GM23338 (cell line): ENCODE measurements around the gene GASK1B. TPM values are rescaled to one million over a fixed set of nuclear protein-coding genes. Genes with fewer than 3 reads are reported as not detected.

Experiments
- ATAC-seq: fragments of 200-7000 bp; cut with Tn5 transposase; 3 replicates; pipeline ENCODE4 v1.9.1; 2020
- DNase-seq: peaks from one replicate; pipeline ENCODE4 v3.0.0-alpha.2; 2015; ENCODE audit warnings: low spot score
- H2AFZ ChIP-seq: fragments of 200-600 bp; sonication (generic); 2 replicates; pipeline ENCODE4 v1.8.0; 2016; ENCODE audit warnings: antibody characterized with exemption, mild to moderate bottlenecking, moderate library complexity
- H3F3A ChIP-seq: fragments of 200-600 bp; sonication (generic); replicated peaks from 2 replicates; pipeline ENCODE4 v1.8.0; 2017; ENCODE audit warnings: antibody characterized with exemption, mixed run types, low read depth
- H3K27ac ChIP-seq: fragments of 200-600 bp; sonication (generic); 2 replicates; pipeline ENCODE4 v1.6.1; 2016; ENCODE audit warnings: low read depth
- H3K27me3 ChIP-seq: fragments of 200-600 bp; sonication (generic); 2 replicates; pipeline ENCODE4 v1.8.0; 2016; ENCODE audit warnings: mild to moderate bottlenecking, mixed run types, moderate library complexity; ENCODE audit not compliant: insufficient read depth
- H3K36me3 ChIP-seq: fragments of 200-600 bp; sonication (generic); 2 replicates; pipeline ENCODE4 v1.8.0; 2016; ENCODE audit warnings: mild to moderate bottlenecking; ENCODE audit not compliant: insufficient read depth
- H3K4me1 ChIP-seq: fragments of 200-600 bp; sonication (generic); 2 replicates; pipeline ENCODE4 v1.8.0; 2016; ENCODE audit warnings: mild to moderate bottlenecking, moderate library complexity; ENCODE audit not compliant: insufficient read depth
- H3K4me2 ChIP-seq: fragments of 200-600 bp; sonication (generic); 2 replicates; pipeline ENCODE4 v1.7.1; 2017; ENCODE audit warnings: mixed run types
- H3K4me3 ChIP-seq: fragments of 200-600 bp; sonication (generic); 2 replicates; pipeline ENCODE4 v1.6.1; 2016; ENCODE audit warnings: mixed run types
- H3K79me2 ChIP-seq: fragments of 200-600 bp; sonication (generic); replicated peaks from 2 replicates; pipeline ENCODE4 v1.8.0; 2017; ENCODE audit warnings: mild to moderate bottlenecking; ENCODE audit not compliant: insufficient read depth
- H3K9me2 ChIP-seq: fragments of 200-600 bp; sonication (generic); 2 replicates; pipeline ENCODE4 v1.8.0; 2017; ENCODE audit not compliant: insufficient read depth
- H4K20me1 ChIP-seq: fragments of 200-600 bp; sonication (generic); replicated peaks from 2 replicates; pipeline ENCODE4 v1.8.0; 2017; ENCODE audit warnings: mild to moderate bottlenecking; ENCODE audit not compliant: insufficient read depth
- H3K27ac Mint-ChIP-seq: 2 replicates; pipeline ENCODE4 v1.8.0; 2020; ENCODE audit warnings: inconsistent platforms, mild to moderate bottlenecking, moderate library complexity, mixed read lengths
- H3K27me3 Mint-ChIP-seq: 3 replicates; pipeline ENCODE4 v1.8.0; 2022; ENCODE audit warnings: low read depth, mild to moderate bottlenecking, moderate library complexity, mixed read lengths, inconsistent platforms; ENCODE audit not compliant: insufficient read depth, poor library complexity
- H3K36me3 Mint-ChIP-seq: 3 replicates; pipeline ENCODE4 v1.8.0; 2021; ENCODE audit warnings: low read depth, mild to moderate bottlenecking, inconsistent platforms, moderate library complexity, mixed read lengths
- H3K4me1 Mint-ChIP-seq: 3 replicates; pipeline ENCODE4 v1.8.0; 2020; ENCODE audit warnings: mild to moderate bottlenecking, inconsistent platforms, mixed read lengths
- H3K4me3 Mint-ChIP-seq: 3 replicates; pipeline ENCODE4 v1.8.0; 2021; ENCODE audit warnings: moderate library complexity, mild to moderate bottlenecking, inconsistent platforms, mixed read lengths
- H3K9me3 Mint-ChIP-seq: 3 replicates; pipeline ENCODE4 v1.8.0; 2020; ENCODE audit warnings: moderate library complexity, mild to moderate bottlenecking, inconsistent platforms, mixed read lengths
- CREB1 ChIP-seq: fragments of 250-450 bp; sonication (Bioruptor Pico); IDR thresholded peaks from 2 replicates; pipeline ENCODE4 v1.5.0; 2020; ENCODE audit warnings: low read depth, mild to moderate bottlenecking, moderate library complexity
- CTCF ChIP-seq, 2 experiments: fragments of 200-600 bp in 1 of 2; sonication (generic) in 1 of 2; conservative IDR thresholded peaks; 2 replicates each; pipeline versions ENCODE4 v1.5.1 to v1.6.1; 2016 to 2017; ENCODE audit warnings: antibody characterized with exemption in 2 of 2, low read depth in 2 of 2, mild to moderate bottlenecking in 2 of 2, moderate library complexity in 1 of 2
- ETS1 ChIP-seq: IDR thresholded peaks from 2 replicates; pipeline ENCODE4 v1.6.1; 2016; ENCODE audit warnings: antibody characterized with exemption
- EZH2 ChIP-seq: fragments of 200-600 bp; sonication (generic); IDR thresholded peaks from one replicate; pipeline ENCODE4 v1.8.0; 2017; ENCODE audit warnings: antibody characterized with exemption, mild to moderate bottlenecking, low read depth; ENCODE audit not compliant: unreplicated experiment
- EZH2phosphoT487 ChIP-seq: fragments of 200-600 bp; sonication (generic); IDR thresholded peaks from one replicate; pipeline ENCODE4 v1.8.1; 2018; ENCODE audit warnings: antibody characterized with exemption; ENCODE audit not compliant: unreplicated experiment
- JUNB ChIP-seq: IDR thresholded peaks from one replicate; pipeline ENCODE4 v1.6.1; 2016; ENCODE audit warnings: antibody characterized with exemption; ENCODE audit not compliant: unreplicated experiment
- NANOG ChIP-seq: IDR thresholded peaks from 2 replicates; pipeline ENCODE4 v1.6.1; 2016; ENCODE audit warnings: antibody characterized with exemption, borderline replicate concordance
- POLR2AphosphoS5 ChIP-seq: IDR thresholded peaks from 2 replicates; pipeline ENCODE4 v1.6.1; 2016; ENCODE audit warnings: antibody characterized with exemption, low read depth
- REST ChIP-seq: IDR thresholded peaks from one replicate; pipeline ENCODE4 v1.6.1; 2018; ENCODE audit warnings: antibody characterized with exemption; ENCODE audit not compliant: unreplicated experiment
- STAT1 ChIP-seq: IDR thresholded peaks from one replicate; pipeline ENCODE4 v1.6.1; 2016; ENCODE audit warnings: antibody characterized with exemption; ENCODE audit not compliant: unreplicated experiment
- ZNF114 ChIP-seq: fragments of 250-450 bp; sonication (Bioruptor Pico); IDR thresholded peaks from 2 replicates; pipeline ENCODE4 v1.5.0; 2020; ENCODE audit warnings: mild to moderate bottlenecking, moderate library complexity
- ZNF331 ChIP-seq: fragments of 250-450 bp; sonication (Bioruptor Pico); IDR thresholded peaks from 2 replicates; pipeline ENCODE4 v1.5.0; 2020; ENCODE audit warnings: low read depth, mild to moderate bottlenecking, moderate library complexity
- ZNF462 ChIP-seq: fragments of 250-450 bp; sonication (Bioruptor Pico); IDR thresholded peaks from 2 replicates; pipeline ENCODE4 v1.5.0; 2020; ENCODE audit warnings: mild to moderate bottlenecking, moderate library complexity
- polyA plus RNA-seq: library from polyadenylated mRNA; unstranded; fragments of >200 nt; fragmentation: Nextera tagmentation; extraction: Ambion mirVana; gene quantifications from 2 replicates; pipeline ENCODE4 v1.2.1, GENCODE V29; 2016
- total RNA-seq: library from RNA; depleted of rRNA; stranded (reverse); fragments of >200 nt; shearing (Covaris generic); gene quantifications from 2 replicates; pipeline ENCODE4 v1.2.3, GENCODE V29; 2014

Gene GASK1B
- total and polyA plus RNA-seq, 2 experiments from 2014 or later: not detected

- Histone ChIP-seq H3K4me2 (no peak overlapping the region), H2AFZ (no peak overlapping the region), H3F3A (no peaks in the 10 kb centered on the region), H3K27ac (no peak overlapping the region), H3K36me3 (no peaks in the 10 kb centered on the region), H4K20me1 (no peaks in the 10 kb centered on the region), H3K4me1 (no peaks in the 10 kb centered on the region), H3K4me3 (no peak overlapping the region), H3K9me2 (no peaks in the 10 kb centered on the region), H3K79me2 (no peaks in the 10 kb centered on the region), H3K27me3 (no peaks in the 10 kb centered on the region)
- H3K9me3 Mint-ChIP-seq: no peaks in the 10 kb centered on the region
- no peaks in the 10 kb centered on the region for H3K4me1 Mint-ChIP-seq
- no peaks in the 10 kb centered on the region for H3K27me3 Mint-ChIP-seq
- no peak overlapping the region for H3K27ac Mint-ChIP-seq
- TF ChIP-seq ETS1 (no peak), REST (no peak), ZNF114 (CRISPR knock-in tag) (no peak), CTCF (conservative IDR thresholded peaks at IDR 0.05; ENCODE audit: low read depth in 2 of 2) (no peak), ZNF331 (CRISPR knock-in tag) (no peak), POLR2AphosphoS5 (no peak), CREB1 (CRISPR knock-in tag) (no peak), ZNF462 (no peak), EZH2 (no peak), STAT1 (no peak), JUNB (no peak), NANOG (no peak), EZH2phosphoT487 (no peak)
- ATAC-seq (no peak), DNase-seq (no peak)
- H3K36me3 Mint-ChIP-seq: no peaks in the 10 kb centered on the region
- no peak overlapping the region for H3K4me3 Mint-ChIP-seq
Observed at GRCh38 chr4:158133551-158133950, 39.3 kb downstream of the GASK1B start.
